ENCODE measurements around the gene RIN3.
A peak's percentile ranks its signal among the peaks of the same experiment; 100 is the strongest.

Gene RIN3

GRCh38 chr14:92513204-92513965 lies at the start of gene RIN3:
RIN3 (plus strand) TSS chr14:92513781; CDS start chr14:92513933, 152 bp downstream.
- DNase-seq: peak in 3 of 51 donors; percentile 6 to 21 (median 20)

- no peak for DNase-seq
These were observed 49.4 kb upstream of the RIN3 start for GRCh38 chr14:92464156-92464555.

GRCh38 chr14:92464716-92465115 lies 48.9 kb upstream of the RIN3 start:
- no peak for DNase-seq

- no peak for DNase-seq
These were observed 48.1 kb upstream of the RIN3 start for GRCh38 chr14:92465353-92466055.

GRCh38 chr14:92466059-92466458 lies 47.5 kb upstream of the RIN3 start:
- no peak for DNase-seq

- DNase-seq: no peak
These were observed 44.1 kb upstream of the RIN3 start for GRCh38 chr14:92469515-92469914.

- no peak for DNase-seq
These were observed 43.4 kb upstream of the RIN3 start for GRCh38 chr14:92470215-92470614.

- no peak for DNase-seq
These were observed 42.8 kb upstream of the RIN3 start for GRCh38 chr14:92470811-92471210.

GRCh38 chr14:92471919-92472318 lies 41.7 kb upstream of the RIN3 start:
- no peak for DNase-seq

GRCh38 chr14:92472860-92473259 lies 40.7 kb upstream of the RIN3 start:
- no peak for DNase-seq

- DNase-seq: no peak
These were observed 40.2 kb upstream of the RIN3 start for GRCh38 chr14:92473261-92473968.

GRCh38 chr14:92473969-92474535 lies 39.5 kb upstream of the RIN3 start:
- no peak for DNase-seq

GRCh38 chr14:92475037-92475436 lies 38.5 kb upstream of the RIN3 start:
- DNase-seq: no peak

GRCh38 chr14:92475451-92476187 lies 38.0 kb upstream of the RIN3 start:
- no peak for DNase-seq

- no peak for DNase-seq
These were observed 32.7 kb upstream of the RIN3 start for GRCh38 chr14:92480856-92481255.

GRCh38 chr14:92481386-92481785 lies 32.2 kb upstream of the RIN3 start:
- no peak for DNase-seq

GRCh38 chr14:92481811-92482555 lies 31.6 kb upstream of the RIN3 start:
- no peak for DNase-seq

GRCh38 chr14:92482621-92483319 lies 30.8 kb upstream of the RIN3 start:
- DNase-seq: no peak

- DNase-seq: no peak
These were observed 29.3 kb upstream of the RIN3 start for GRCh38 chr14:92484132-92484823.

All from hypothalamus (tissue), 51 donors.